GM19023 (cell line): Measurements from ENCODE around the gene ADCY1.

Source experiments
- ATAC-seq: cut with Tn5 transposase; IDR thresholded peaks from one replicate; pipeline ENCODE4 v1.9.1; 2021; ENCODE audit warnings: mild to moderate bottlenecking, moderate library complexity; ENCODE audit not compliant: unreplicated experiment

Gene ADCY1

GRCh38 chr7:45576249-45576929, 2.2 kb downstream of the ADCY1 start:
- ATAC-seq = no peak

- no peak for ATAC-seq
These were observed 3.9 kb downstream of the ADCY1 start for GRCh38 chr7:45578022-45578421.

- ATAC-seq = no peak
These were observed 4.3 kb downstream of the ADCY1 start for GRCh38 chr7:45578467-45578866.

GRCh38 chr7:45579391-45579801, 5.2 kb downstream of the ADCY1 start:
- no peak for ATAC-seq

GRCh38 chr7:45580053-45580872, 6.1 kb downstream of the ADCY1 start:
- ATAC-seq = no peak

GRCh38 chr7:45581271-45581780, 7.2 kb downstream of the ADCY1 start:
- no peak for ATAC-seq

GRCh38 chr7:45582136-45582749, 8.1 kb downstream of the ADCY1 start:
- no peak for ATAC-seq

- ATAC-seq = no peak
These were observed 8.7 kb downstream of the ADCY1 start for GRCh38 chr7:45582868-45583277.

GRCh38 chr7:45583296-45583695, 9.1 kb downstream of the ADCY1 start:
- ATAC-seq = no peak

GRCh38 chr7:45584261-45585210, 10.4 kb downstream of the ADCY1 start:
- no peak for ATAC-seq

- no peak for ATAC-seq
These were observed 11.5 kb downstream of the ADCY1 start for GRCh38 chr7:45585628-45586027.

- no peak for ATAC-seq
These were observed 12.7 kb downstream of the ADCY1 start for GRCh38 chr7:45586542-45587520.

GRCh38 chr7:45588466-45588865, 14.3 kb downstream of the ADCY1 start:
- no peak for ATAC-seq

GRCh38 chr7:45589061-45589460, 14.9 kb downstream of the ADCY1 start:
- ATAC-seq = no peak

GRCh38 chr7:45589915-45590678, 15.9 kb downstream of the ADCY1 start:
- ATAC-seq = no peak

GRCh38 chr7:45590679-45591057, 16.5 kb downstream of the ADCY1 start:
- no peak for ATAC-seq

- ATAC-seq = no peak
These were observed 17.1 kb downstream of the ADCY1 start for GRCh38 chr7:45591101-45591906.
